Fibroblast of skin of left quadriceps (primary cell): ENCODE results near the gene DLEU7.

Experiments used
- DNase-seq, 2 experiments: peaks; one replicate each; pipeline ENCODE4 v3.0.0-alpha.2; 2013; ENCODE audit warnings: low read depth in 2 of 2

The DLEU7 gene

DNA sequence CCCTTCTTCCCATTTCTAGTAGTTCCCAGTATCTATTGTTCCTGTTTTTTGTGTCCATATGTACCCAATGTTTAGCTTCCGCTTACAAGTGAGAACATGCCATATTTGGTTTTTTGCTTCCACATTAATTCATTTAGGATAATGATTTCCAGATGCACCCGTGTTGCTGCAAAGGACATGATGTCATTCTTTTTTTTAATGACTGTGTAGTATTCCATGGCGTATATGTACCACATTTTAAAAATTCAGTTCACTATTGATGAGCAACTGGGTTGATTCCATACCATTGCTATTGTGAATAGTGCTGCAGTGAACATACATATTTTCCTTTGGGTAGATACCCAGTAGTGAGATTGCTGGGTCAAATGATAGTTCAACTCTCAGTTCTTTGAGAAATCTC, 50.5 kb downstream of the DLEU7 start:
- DNase-seq: no peak

DNA sequence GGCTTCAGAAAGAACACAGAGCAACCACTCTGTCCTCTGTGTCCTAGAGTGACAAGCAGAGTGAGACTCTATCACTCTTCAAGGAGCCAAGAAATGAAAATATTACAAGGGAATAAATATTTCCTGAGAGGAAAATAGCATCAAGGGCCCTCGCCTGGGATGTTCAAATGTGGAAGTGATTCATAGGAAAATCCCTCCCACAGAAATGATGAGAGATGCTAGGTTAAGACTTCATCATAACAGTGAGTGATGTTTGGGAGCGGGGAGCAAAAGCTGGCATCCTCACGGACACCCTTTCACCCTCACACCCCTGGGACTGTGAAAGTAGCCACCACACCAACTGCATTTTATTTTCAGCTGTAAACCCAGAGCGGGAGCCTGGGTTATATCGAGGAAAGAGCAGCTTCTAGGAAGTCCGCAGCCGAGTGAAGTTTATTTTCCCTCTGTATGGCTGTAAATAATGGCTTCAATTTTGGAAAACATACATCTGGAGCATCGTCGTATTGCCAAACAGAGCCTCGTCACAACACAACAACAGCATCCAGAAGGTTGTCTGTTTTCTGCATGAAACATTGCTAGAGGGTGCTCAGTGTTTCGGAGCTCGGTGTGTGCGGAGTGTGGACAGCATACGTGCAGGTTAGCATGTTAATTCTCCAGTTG, 54.8 kb downstream of the DLEU7 start:
- no peak for DNase-seq

DNA sequence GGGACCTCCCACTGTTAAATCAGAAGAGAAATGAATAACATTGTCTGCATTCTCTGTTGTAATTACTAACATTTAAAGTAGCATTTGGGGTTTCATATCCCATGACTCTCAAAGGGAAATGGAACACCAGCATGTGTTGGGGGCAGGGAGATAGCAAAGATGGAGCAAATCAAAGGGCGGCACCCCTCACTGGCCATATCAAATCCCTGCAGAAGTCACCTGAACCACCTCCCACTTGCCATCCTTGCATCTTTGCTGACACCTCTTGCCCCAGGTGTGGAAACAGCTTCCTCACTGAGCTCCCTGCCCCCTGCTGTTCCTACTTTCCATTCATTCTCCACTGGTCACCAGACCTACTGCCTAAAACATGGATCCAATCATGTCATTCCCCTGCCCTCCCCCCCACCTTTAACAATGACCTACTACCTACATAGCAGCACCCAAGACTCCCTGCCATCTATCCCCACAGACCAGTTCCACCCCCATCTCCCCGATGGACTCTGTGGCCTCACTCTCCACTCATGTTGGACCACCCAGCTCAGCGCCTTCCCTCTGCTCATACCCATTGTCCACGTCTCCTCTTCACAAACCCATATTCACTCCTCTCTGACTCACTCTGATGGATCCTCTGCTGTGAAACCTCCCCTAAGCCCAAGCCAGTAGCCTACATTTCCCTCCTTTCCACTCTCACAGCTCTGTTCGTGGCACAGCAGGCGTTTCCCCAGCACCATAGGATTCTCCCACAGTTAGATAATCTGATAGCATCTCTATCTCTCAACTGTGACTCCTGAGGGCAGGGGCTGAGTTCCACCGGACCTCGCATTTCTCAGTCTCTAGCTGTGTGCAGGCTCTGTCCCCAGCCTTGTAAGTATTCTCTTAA, 55.9 kb downstream of the DLEU7 start:
- no peak for DNase-seq

DNA sequence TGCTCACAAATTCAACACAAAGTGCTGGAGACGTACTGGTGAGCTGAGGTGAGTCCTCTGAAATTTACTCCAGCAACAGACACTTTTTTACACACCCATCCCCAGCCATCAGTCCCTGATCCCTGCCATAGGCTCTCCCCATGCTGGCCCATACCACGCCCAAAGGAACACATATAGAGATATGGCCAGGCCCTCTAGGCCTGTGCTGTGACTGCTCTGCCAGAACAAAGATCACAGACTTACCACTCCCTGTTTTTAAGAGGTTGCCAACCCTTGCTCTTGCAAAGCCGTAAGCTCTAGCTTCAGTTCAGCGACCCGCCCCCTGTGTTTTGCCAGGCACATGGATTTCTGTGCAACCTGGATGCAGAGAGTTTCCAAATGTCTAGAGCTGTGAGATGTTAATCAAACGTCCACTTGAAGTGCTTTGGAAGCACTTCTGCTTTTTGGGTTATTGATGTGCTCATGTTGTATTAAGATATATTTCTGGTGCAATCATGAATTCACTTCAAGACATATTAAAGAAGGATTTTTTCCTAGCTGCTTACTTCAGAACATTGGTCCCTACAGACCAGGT, 59.7 kb downstream of the DLEU7 start:
- no peak for DNase-seq

DNA sequence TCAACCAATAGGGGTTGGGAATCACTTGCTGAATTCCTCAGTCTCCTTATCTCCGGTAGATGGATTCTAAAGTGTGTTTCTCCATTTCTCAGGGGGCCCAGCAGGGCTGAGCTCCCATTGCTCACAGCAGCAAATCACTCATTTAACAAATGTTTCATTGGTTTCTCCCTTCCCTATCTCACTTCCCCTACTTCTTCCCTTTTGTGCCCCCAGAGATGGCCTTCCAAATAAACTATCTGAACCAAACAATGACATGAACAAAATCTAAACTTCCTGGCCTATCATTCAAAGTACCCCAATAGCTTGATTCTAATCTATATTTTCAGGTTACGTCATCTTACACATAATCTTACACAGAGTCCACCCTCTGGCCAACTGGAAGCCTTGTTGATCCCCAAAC, 60.4 kb downstream of the DLEU7 start:
- DNase-seq: no peak

DNA sequence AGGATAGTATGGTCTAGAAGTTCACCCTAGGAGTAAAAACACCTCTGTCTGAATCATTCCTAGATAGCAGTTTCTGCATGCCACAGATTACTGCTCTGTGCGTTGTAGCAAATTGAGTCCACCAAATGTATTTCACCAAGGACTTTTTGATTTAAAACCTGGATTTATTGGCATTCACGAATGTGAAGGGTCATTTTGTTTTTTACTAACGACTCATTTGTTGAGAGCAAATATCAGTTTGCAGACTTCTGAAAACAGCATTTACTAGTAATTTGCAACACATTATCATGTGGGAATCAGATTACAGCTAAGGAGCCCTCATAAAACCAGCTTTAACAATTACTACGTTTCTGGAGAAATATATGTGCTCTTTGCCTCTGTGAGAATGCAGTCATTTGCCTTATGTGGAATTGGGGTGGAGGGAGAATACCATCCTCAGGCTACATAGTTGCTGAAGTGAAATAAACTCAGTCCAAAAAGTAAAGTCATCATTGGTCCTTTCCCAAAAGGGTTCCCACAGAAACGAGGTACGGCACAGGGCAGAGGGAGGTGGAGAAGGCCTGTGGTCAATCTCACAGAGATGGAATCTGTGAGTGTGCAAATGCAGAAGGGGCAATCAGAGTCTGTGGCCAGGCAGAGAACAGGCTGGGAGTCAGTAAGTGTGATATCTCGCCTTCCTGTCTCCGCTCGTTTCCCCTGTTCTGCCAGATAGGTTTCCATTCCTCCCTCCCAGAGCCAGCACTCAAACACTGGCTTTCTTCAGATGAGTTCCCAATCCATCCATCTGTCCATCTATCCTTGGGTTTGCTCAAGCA, 63.1 kb downstream of the DLEU7 start:
- DNase-seq: no peak

DNA sequence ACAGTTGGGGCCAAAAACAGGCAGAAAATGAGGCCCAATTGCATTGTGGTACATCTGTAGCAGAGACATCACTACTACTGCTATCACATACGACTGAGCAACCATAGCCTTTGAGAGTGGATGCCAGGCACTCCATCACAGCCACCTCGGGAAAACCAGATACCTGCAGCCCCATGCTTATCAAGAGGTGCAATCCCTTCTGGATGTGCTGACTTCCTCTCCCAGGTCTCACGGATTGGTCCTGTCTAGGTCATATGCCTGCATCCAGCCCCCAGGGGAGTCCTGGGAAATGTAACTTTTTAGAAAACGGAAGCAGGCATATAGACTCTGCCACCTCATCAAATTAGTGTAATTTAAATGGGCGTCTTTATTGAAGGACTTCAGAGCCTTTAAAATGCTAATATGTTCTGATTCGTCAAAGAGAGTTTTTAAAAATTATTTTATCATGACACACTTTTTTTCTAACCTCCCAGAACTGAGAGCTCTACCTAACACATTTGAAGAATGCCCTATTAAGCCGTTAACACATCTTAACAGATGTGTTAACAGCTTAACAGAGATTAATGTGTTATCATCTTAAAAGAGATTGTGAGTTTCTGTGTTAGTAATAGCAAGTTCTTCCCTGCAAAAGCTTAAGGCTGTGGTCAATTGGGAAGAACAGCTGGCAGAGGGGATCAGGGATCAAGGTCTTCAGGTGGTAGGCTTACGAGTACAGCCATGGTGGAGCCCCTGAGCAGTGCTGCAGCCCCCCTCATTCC, 63.9 kb downstream of the DLEU7 start:
- no peak for DNase-seq
